ENCODE data around the gene GBGT1. TPM values are rescaled to one million over a fixed set of nuclear protein-coding genes. Genes with fewer than 3 reads are reported as not detected.

GBGT1 gene
- total and polyA plus RNA-seq, 9 of the 15 experiments (the other 6 are each of a cell fraction or from before 2014, with no cell fraction given), result 0.55 to 25.8 (median 13.7) TPM

DNA sequence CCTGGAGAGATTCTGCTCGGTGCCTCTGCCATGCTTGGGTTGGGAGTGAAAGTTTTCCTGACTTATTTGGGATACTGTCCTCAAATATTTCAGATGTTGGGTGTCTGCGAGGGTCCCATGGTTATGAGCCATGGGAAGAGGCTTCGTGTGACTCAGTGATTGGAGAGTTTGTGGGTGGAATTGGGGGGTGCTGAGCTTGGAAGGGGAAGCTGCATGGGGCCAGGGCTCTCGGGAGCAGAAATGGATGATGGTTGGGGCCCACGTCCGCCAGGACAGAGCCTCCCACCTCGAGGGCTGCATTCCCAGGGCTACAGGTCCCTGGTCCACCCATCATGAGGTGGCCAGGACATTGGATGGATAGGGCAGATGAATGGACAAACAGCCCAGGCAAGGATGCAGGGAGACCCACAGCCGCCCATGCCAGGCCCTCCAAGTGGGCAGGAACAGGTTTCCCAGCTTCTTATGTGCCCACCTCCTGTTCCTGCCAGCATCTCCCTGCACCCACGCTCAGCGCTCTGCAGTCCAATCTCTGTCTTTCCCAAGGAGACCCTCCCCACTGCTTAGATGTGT is 39.9 kb upstream of the GBGT1 start:
- DNase-seq (ENCODE audit: extremely low read depth in 1 of 4, low spot score in 3 of 4) (no peak), FAIRE-seq (no peak), ATAC-seq (no peak)
- no peak overlapping the region for H3K4me2 ChIP-seq (ENCODE audit: insufficient read depth, low read length)
- H3K9me1 ChIP-seq (ENCODE audit: control insufficient read depth, insufficient read depth, low read length), result no peaks in the 10 kb centered on the region
- no peaks in the 10 kb centered on the region for H3K9me3 ChIP-seq (replicated peaks; ENCODE audit: control insufficient read depth, insufficient read depth, low read depth, low read length)
- H4K20me1 ChIP-seq (replicated peaks; ENCODE audit: control insufficient read depth, insufficient read depth, low read length), result no peaks in the 10 kb centered on the region; the same call in 1 of the 2 replicates
- in situ Hi-C loops (cut with MboI) (no loop called here), intact Hi-C loops (cut with micrococcal nuclease) (no loop called here)
- no peak overlapping the region for H3K27ac ChIP-seq (ENCODE audit: extremely low read depth, low read depth, low read length)
- CTCF ChIA-PET (ENCODE audit: low intra/inter-chr PET ratio), result no interaction called here
- peaks cover 0 to 22% of the 10 kb centered on the region in 2 experiments; a peak in 2 of 5 replicates for H3K4me1 ChIP-seq (replicated peaks in 1 of 2; ENCODE audit: control insufficient read depth in 2 of 2, insufficient read depth in 2 of 2, low read length in 2 of 2)
- H3K36me3 ChIP-seq (ENCODE audit: control insufficient read depth, insufficient read depth, low read length), result no peaks in the 10 kb centered on the region
- no peak overlapping the region for H2AFZ ChIP-seq (ENCODE audit: low read depth, low read length)
- TF ChIP-seq EWSR1 (IDR thresholded peaks at IDR 0.05; ENCODE audit: borderline replicate concordance, low read depth, partially characterized antibody) (no peak), ZNF197 (CRISPR knock-in tag; IDR thresholded peaks at IDR 0.05; ENCODE audit: low read depth) (no peak), MECOM (CRISPR knock-in tag; IDR thresholded peaks at IDR 0.05) (no peak), ZNF174 (CRISPR knock-in tag; IDR thresholded peaks at IDR 0.05) (no peak), ASH1L (IDR thresholded peaks at IDR 0.05; ENCODE audit: borderline replicate concordance, low read depth, partially characterized antibody) (no peak), POLR3G (IDR thresholded peaks at IDR 0.05; ENCODE audit: extremely low read depth, insufficient read length, insufficient replicate concordance) (no peak), BRD4 (IDR thresholded peaks at IDR 0.05) (no peak), HSF4 (CRISPR knock-in tag; IDR thresholded peaks at IDR 0.05; ENCODE audit: borderline replicate concordance) (no peak), NBN (IDR thresholded peaks at IDR 0.05; ENCODE audit: low read depth) (no peak), SIX5 (IDR thresholded peaks at IDR 0.05; ENCODE audit: borderline replicate concordance in 1 of 2, insufficient read depth in 1 of 2, low read depth in 1 of 2, low read length in 2 of 2) (no peak)
- TF ChIP-seq, protein P1, sequence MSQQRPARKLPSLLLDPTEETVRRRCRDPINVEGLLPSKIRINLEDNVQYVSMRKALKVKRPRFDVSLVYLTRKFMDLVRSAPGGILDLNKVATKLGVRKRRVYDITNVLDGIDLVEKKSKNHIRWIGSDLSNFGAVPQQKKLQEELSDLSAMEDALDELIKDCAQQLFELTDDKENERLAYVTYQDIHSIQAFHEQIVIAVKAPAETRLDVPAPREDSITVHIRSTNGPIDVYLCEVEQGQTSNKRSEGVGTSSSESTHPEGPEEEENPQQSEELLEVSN (IDR thresholded peaks at IDR 0.05; ENCODE audit: borderline replicate concordance in 1 of 2, extremely low read depth in 1 of 2, insufficient read depth in 1 of 2, insufficient read length in 1 of 2, low read depth in 1 of 2, low read length in 1 of 2, poor library complexity in 1 of 2, severe bottlenecking in 1 of 2), result no peak
- TF ChIP-seq, protein P2, sequence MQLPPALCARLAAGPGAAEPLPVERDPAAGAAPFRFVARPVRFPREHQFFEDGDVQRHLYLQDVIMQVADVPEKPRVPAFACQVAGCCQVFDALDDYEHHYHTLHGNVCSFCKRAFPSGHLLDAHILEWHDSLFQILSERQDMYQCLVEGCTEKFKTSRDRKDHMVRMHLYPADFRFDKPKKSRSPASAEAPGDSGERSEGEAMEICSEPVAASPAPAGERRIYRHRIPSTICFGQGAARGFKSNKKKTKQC (CRISPR knock-in tag; IDR thresholded peaks at IDR 0.05), result no peak
- POLR2A ChIA-PET, result no interaction called here
- H3K4me3 ChIP-seq, result no peak overlapping the region
- BruUV-seq (replicated peaks), result no TSS peak
- H3K9ac ChIP-seq (ENCODE audit: insufficient read depth in 1 of 2, low read depth in 2 of 2, low read length in 2 of 2), result no peak overlapping the region
- WGBS (ENCODE audit: insufficient coverage, low coverage, missing lambda C conversion rate), result 2% methylated on average over 10 of the region's 10 CpGs
- H3K27me3 ChIP-seq (ENCODE audit: control insufficient read depth in 2 of 2, insufficient read depth in 2 of 2, low read length in 2 of 2), result peaks cover 47 to 86% of the 10 kb centered on the region in 2 experiments
- no peaks in the 10 kb centered on the region for H3K79me2 ChIP-seq (ENCODE audit: control insufficient read depth, insufficient read depth, low read length)

Data from K562 (cell line).